Lung microvascular endothelial cell (primary cell): ENCODE results near the gene ZFYVE28. TPM values are rescaled to one million over a fixed set of nuclear protein-coding genes. Genes with fewer than 3 reads are reported as not detected.
A peak's percentile ranks its signal among the peaks of the same experiment; 100 is the strongest.
"Not testable (repeated sequence)": the region's sequence is repeated elsewhere in the genome, so short reads cannot be mapped to it uniquely, and the experiment has no call there.

Source experiments
- DNase-seq, 2 donors: peaks; one replicate each; pipeline versions ENCODE4 v3.0.0 to v3.0.0-alpha.2; 2010; ENCODE audit warnings: low read depth in 2 of 2
- total RNA-seq: library from RNA; depleted of rRNA; stranded (reverse); fragments of >200 nt; gene quantifications from 2 replicates; pipeline ENCODE4 v1.2.1, GENCODE V29; 2014

ZFYVE28 gene
- total RNA-seq, 1 donor from 2014 or later, result 1.8 TPM

- DNase-seq, result peak in 1 of 2 donors; percentile 0
Observed at GRCh38 chr4:2249526-2250356, 168.7 kb downstream of the ZFYVE28 start.

DNA sequence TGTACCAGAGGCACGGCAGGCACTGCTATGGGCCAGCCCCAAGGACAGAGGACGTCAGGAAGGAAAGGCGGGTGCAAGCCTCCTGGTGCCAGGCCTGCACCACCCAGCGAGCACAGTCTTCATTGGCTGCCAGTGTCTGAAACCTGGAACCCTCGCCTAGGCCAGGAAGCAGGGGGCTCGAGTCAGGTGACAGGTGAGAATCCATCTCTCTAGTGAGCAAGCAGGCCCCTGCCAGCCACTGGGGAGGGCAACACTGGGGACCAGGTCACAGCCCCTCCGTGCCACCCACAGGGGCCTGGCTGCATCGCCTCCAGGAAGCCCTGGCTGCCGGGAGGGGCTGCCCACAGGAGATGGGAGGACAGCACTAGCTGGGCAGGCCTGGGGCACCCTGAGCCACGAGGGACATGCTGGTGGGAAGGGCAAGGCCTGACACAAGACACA lies 169.6 kb downstream of the ZFYVE28 start:
- DNase-seq, result no peak

- no peak for DNase-seq
Observed at GRCh38 chr4:2248044-2248780, 170.2 kb downstream of the ZFYVE28 start.

GRCh38 chr4:2247128-2248043 lies 171.1 kb downstream of the ZFYVE28 start:
- DNase-seq, result no peak

DNA sequence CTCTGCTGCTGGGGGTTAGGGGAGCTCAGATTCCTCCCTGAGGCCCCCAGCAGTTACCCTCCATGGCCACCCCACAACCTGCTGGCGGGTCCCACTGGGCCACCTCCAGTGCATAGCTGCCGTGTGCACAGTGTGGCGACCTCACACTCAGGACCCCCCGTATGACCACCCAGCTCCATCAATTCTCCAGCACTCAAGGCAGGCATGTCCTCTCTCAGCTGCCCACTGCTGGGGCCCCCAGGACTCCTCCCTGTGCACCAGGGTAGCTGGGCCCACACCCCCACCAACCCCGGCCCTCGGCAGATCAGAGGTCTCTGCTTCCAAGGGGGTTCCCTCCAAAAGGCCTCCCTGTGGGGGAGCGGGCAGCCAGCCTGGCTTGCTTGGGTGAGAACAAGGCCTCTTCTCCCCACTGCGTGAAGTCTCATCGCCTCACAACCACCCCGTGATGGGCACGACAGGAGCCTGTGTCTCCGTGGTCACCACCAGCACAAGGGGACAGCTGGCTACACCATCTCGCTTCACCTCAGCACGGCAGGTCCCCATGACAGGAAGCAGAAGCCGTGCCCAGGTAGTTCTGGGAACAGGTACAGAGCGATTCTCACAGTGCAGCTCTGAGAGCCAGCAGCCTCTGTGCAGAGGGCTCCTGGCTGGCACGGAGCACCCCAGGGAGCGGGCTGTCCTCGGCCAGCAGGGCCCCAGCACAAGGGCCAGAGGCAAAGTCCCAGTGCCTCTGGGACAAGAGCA lies 171.9 kb downstream of the ZFYVE28 start:
- no peak for DNase-seq

DNA sequence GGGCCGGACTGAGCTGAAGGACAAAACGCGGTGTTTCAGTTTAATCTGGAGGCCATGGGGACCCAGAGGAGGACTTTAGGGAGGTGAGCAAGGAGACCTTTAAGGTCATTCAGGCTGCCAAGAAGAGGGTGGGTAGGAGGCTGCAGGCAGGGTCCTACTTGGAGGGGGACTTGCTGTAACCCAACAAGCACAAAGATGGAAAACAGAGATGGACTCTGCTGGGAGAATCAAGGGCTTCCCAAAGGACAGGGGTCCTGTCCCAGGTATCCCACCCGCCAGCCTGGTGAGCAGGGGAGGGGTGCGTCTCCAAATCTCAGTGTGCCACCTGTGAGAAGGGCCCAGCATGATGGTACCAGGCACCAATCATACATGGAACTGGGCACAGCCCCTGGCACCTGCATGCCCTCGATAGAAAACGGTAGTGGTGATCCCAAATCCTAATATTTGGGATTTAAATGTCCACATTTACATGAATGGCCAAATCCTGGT lies 172.6 kb downstream of the ZFYVE28 start:
- DNase-seq, result no peak

DNA sequence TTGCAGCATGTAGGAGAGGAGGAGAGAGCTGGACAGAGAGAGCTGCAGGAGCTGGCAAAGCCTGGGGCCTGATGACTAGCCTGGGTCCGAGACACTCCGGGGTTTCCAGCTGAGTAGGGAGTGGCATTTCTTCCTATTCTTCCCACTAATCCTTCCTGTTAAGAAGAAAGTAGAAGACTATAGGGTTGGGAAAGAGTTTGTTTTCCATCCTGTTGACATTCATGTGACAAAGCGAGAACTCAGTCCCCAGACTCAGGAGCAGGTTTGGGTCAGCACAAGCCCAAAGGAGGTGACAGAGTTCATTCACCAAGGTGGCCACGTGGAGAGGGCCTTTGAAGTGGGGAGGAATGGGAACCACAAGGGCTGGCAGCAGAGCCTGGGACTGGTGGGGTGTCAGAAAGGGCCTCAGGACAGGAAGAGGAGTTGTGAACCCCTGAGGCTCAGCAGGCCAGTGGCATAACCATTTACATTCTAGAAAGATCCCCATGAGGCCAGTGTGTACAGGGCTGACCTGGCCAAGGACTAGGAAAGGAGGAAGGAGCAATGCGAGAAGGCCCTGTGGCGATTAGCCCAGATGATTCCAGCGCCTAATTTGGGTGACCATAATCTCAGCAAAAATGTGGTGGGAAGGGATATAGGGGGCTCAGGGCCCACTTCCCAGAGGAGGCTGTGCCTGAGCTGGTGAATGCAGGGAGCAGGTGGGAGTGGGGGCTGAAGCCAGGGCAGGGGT lies 173.2 kb downstream of the ZFYVE28 start:
- DNase-seq, result no peak

DNA sequence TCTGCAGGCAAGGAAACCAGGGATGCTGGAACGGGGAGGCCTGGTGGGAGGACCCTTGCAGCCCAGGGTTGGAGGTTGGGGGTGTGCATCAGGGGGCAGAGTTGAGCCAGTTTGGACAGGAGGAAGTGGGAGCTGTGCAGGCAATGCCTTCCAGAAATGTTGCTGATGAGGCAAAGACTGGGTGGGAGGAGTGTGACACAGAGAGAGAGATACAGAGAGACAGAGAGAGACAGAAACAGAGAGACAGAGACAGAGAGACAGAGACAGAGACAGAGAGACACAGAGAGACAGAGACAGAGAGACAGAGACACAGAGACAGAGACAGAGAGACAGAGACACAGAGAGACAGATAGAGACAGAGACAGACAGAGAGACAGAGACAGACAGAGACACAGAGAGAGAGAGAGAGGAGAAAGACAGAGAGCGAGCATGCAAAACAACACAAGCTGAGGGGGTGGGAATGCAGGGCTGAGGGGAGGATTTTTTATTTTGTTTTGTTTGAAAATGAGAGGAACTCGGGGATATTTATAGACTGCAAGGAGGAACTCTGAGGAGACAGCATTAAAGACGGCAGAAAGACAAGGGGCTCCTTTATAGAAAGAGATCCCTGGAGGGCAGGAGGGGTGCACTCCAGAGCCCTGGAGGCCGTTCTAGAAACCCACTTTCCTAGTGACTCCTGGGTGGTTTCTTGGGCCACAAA lies 174.6 kb downstream of the ZFYVE28 start:
- no peak for DNase-seq

- peak; percentile 98 to 99 for DNase-seq
Observed at GRCh38 chr4:2241410-2242353, 176.8 kb downstream of the ZFYVE28 start, which contains the start of the genes HAUS3 and POLN. Gene HAUS3, minus strand, starts transcription at chr4:2242121. Its CDS starts 1,175 bp downstream, at chr4:2240946. Gene POLN, minus strand, starts transcription at chr4:2242121. Its CDS starts 12,890 bp downstream, at chr4:2229231.

DNA sequence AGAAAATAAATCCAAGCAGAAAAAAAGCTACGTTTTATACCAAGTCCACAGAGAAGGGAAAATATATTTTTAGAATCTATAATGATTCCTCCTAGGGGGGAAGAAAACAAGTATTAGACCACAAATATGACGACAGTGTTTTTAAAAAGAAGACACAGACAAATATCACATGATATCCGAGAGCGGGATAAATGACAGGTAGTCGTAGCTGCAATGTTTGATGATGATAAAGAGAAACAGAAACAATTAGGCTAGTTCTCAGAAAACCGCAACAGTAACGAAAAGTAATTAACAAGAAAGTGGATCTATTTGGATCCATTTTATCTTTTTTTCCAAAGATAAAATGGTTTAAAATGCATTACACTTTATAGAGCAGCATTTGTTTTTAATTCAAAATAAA lies 177.4 kb downstream of the ZFYVE28 start:
- no peak for DNase-seq

DNA sequence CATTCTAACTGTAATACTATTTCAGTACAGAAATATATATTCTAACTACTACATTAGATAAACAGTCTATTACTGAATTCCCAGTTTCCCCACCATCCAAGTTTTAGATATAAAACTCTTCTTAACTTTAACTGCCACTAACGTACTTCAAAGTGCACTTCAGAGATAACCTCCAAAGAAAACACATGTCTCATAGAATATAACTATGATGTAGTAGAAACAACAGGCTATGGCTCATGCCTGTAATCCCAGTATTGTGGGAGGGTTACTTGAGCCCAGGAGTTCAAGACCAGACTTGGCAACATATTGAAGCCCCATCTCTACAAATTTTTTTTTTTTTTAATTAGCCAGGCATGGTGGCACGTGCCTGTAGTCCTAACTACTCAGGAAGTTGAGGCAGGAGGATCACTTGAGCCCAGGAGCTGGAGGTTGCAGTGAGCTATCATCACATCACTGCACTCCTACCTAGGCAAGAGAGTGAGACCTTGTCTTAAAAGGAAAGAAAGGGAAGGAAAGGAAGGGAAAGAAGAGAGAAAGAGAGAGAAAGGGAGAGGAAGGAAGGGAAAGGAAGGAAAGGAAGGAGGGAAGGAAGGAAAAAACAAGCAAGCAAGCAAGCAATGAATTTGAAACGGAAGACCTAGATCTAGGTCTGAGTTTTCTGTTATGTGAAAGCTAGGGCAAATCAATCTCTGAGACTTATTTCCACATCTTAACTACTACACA lies 181.3 kb downstream of the ZFYVE28 start:
- DNase-seq, result no peak

- DNase-seq, result no peak
Observed at GRCh38 chr4:2231082-2231481, 187.4 kb downstream of the ZFYVE28 start.

- DNase-seq, result no peak
Observed at GRCh38 chr4:2226261-2226660, 192.2 kb downstream of the ZFYVE28 start.

DNA sequence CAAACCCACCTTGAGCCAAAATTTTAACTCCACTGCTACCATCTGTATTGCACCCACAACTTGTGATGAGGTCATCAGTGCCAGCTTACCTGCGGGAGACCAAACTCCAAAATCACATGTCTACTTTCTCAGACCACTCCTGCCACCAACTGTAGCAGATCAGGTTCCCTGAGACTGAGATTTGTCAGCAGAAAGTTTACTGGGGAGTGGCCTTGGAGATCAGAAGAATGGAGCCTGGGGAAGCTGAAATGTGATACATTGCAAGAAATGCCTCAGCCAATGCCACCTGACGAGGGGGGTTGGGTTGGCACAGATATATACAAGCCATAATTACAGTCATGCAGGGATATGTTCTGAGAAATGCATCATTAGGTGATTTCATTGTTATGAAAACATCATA lies 195.6 kb downstream of the ZFYVE28 start:
- DNase-seq, result no peak

DNA sequence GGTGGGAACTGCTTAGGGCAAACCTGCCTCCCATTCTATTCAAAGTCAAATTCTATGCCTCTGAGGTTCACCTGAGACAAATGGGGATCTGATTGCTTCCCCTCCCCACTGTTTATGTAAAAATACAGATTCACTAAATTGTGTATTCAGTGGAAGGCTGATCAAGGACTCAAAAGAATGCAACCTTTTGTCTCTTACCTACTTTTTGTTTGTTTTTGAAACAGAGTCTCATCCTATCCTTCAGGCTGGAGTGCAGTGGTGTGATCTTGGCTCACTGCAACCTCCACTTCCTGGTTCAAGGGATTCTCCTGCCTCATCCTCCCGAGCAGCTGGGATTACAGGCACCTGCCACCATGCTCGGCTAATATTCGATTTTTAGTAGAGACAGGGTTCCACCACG lies 197.1 kb downstream of the ZFYVE28 start:
- DNase-seq, result not testable (repeated sequence)

GRCh38 chr4:2220016-2220630 lies 198.3 kb downstream of the ZFYVE28 start:
- DNase-seq, result peak; percentile 69 to 79
